Suprapubic skin (tissue), 4 donors: ENCODE measurements around the gene PPP1R9B. TPM values are rescaled to one million over a fixed set of nuclear protein-coding genes. Genes with fewer than 3 reads are reported as not detected.

Experiments
- DNase-seq, 2 donors: peaks; one replicate each; pipeline ENCODE4 v3.0.0-alpha.2; 2019; ENCODE audit warnings: low spot score in 2 of 2
- H3K27ac ChIP-seq: fragments of 200-600 bp; sonication (generic); one replicate; pipeline ENCODE4 v1.5.1; 2019
- H3K27me3 ChIP-seq: fragments of 200-600 bp; sonication (generic); one replicate; pipeline ENCODE4 v1.5.1; 2019
- H3K36me3 ChIP-seq: fragments of 200-600 bp; sonication (generic); one replicate; pipeline ENCODE4 v1.5.1; 2019
- H3K4me1 ChIP-seq: fragments of 200-600 bp; sonication (generic); one replicate; pipeline ENCODE4 v1.5.1; 2019
- H3K4me3 ChIP-seq: fragments of 200-600 bp; sonication (generic); one replicate; pipeline ENCODE4 v1.5.1; 2019; ENCODE audit warnings: mild to moderate bottlenecking
- H3K9me3 ChIP-seq: fragments of 200-600 bp; sonication (generic); one replicate; pipeline ENCODE4 v1.5.1; 2019
- EP300 ChIP-seq: sonication (generic); formaldehyde crosslinking; IDR thresholded peaks from one replicate; pipeline ENCODE4 v1.6.1; 2017; ENCODE audit warnings: antibody characterized with exemption
- POLR2A ChIP-seq, 2 donors: fragments of 450-650 bp; IDR thresholded peaks; one replicate each; pipeline ENCODE4 v1.6.1; 2017; ENCODE audit warnings: antibody characterized with exemption in 2 of 2, mild to moderate bottlenecking in 2 of 2, moderate library complexity in 2 of 2
- POLR2AphosphoS5 ChIP-seq, 3 donors: sonication (generic); formaldehyde crosslinking; IDR thresholded peaks; one replicate each; pipeline ENCODE4 v1.6.1; 2017; ENCODE audit warnings: antibody characterized with exemption in 3 of 3
- WGBS: methylation state at CpG from one replicate; pipeline ENCODE4 v1.1.5; 2018; 5-methylcytosine and 5-hydroxymethylcytosine counted together
- total RNA-seq, 4 donors: library from RNA; depleted of rRNA; stranded (reverse); fragments of >200 nt; gene quantifications; one replicate each; pipeline ENCODE4 v1.1.0, GENCODE V29; 2016
- TF ChIP-seq, protein P1 (sequence below), 2 donors: fragments of 200-600 bp in 1 of 2; fragments of 450-650 bp in 1 of 2; sonication (generic) in 1 of 2; IDR thresholded peaks; one replicate each; pipeline ENCODE4 v1.5.1; 2016 to 2019; ENCODE audit warnings: antibody characterized with exemption in 2 of 2, mild to moderate bottlenecking in 1 of 2, moderate library complexity in 1 of 2

The PPP1R9B gene
- total RNA-seq, 4 donors from 2014 or later = 21.5 to 26.2 (median 23.7) TPM

- H3K9me3 ChIP-seq = no peaks in the 10 kb centered on the region
- H3K4me1 ChIP-seq = peaks cover 79% of the 10 kb centered on the region
- no peak for TF ChIP-seq EP300
- TF ChIP-seq POLR2AphosphoS5 (IDR thresholded peaks at IDR 0.05) = no peak
- TF ChIP-seq POLR2A (IDR thresholded peaks at IDR 0.05) = no peak
- TF ChIP-seq, protein P1, sequence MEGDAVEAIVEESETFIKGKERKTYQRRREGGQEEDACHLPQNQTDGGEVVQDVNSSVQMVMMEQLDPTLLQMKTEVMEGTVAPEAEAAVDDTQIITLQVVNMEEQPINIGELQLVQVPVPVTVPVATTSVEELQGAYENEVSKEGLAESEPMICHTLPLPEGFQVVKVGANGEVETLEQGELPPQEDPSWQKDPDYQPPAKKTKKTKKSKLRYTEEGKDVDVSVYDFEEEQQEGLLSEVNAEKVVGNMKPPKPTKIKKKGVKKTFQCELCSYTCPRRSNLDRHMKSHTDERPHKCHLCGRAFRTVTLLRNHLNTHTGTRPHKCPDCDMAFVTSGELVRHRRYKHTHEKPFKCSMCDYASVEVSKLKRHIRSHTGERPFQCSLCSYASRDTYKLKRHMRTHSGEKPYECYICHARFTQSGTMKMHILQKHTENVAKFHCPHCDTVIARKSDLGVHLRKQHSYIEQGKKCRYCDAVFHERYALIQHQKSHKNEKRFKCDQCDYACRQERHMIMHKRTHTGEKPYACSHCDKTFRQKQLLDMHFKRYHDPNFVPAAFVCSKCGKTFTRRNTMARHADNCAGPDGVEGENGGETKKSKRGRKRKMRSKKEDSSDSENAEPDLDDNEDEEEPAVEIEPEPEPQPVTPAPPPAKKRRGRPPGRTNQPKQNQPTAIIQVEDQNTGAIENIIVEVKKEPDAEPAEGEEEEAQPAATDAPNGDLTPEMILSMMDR (IDR thresholded peaks at IDR 0.05) = no peak
- H3K27ac ChIP-seq = peak overlapping the region; percentile 86
- H3K36me3 ChIP-seq = peaks cover 24% of the 10 kb centered on the region
- no peaks in the 10 kb centered on the region for H3K27me3 ChIP-seq
- H3K4me3 ChIP-seq = peak overlapping the region; percentile 84
- DNase-seq = no peak
- 12% methylated on average over 5 of the region's 5 CpGs for whole genome bisulfite sequencing
Observed at GRCh38 chr17:50147841-50148225, 2.6 kb downstream of the PPP1R9B start.

- TF ChIP-seq EP300 (no peak), POLR2AphosphoS5 (IDR thresholded peaks at IDR 0.05) (no peak), POLR2A (IDR thresholded peaks at IDR 0.05) (no peak)
- TF ChIP-seq, protein P1 (IDR thresholded peaks at IDR 0.05) = no peak
- Histone ChIP-seq H3K36me3 (peaks cover 32% of the 10 kb centered on the region), H3K27ac (peak overlapping the region; percentile 86), H3K4me1 (peaks cover 71% of the 10 kb centered on the region), H3K9me3 (no peaks in the 10 kb centered on the region), H3K4me3 (peak overlapping the region; percentile 84), H3K27me3 (no peaks in the 10 kb centered on the region)
- no peak for DNase-seq
- WGBS = 22% methylated on average over 13 of the region's 15 CpGs
Observed at GRCh38 chr17:50146927-50147665, 3.4 kb downstream of the PPP1R9B start.

DNA sequence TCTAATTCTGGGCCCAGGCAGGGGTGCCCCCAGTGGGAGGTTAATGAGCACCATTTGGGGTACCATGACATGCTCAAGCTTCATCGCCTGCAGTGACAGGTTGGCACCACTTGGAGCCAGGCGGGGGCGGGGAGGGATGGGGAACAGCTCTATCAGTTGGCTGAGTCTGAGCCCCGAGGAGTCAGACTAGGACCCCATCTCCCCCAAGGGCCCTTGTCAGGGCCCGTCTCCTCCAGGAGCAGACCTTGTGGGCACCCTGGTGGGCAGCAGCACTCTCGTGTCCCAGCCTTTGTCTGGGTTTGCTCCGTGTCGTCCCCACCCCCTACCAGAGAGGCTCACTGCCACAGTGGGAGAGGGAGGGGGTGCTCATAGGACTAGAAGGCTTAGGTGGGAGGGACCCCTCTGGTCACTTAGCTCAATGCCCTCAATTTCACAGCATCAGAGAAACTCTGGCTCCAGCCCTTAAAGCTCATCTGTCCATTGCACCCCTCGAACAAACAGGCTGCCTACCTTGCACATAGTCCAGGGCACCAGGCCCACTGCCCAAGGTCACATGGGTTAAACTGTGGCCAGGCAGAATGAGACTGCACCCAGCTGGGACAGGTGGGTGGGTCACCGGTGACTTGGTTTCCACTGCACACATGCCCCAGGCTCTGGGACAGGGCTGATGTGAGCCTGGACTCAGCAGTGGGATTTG lies 4.1 kb downstream of the PPP1R9B start:
- TF ChIP-seq, protein P1 (IDR thresholded peaks at IDR 0.05) = peak in 1 of 2 donors; percentile 11
- TF ChIP-seq EP300 = no peak
- H3K27ac ChIP-seq = peak overlapping the region; percentile 86
- H3K27me3 ChIP-seq = no peaks in the 10 kb centered on the region
- H3K36me3 ChIP-seq = peaks cover 39% of the 10 kb centered on the region
- 44% methylated on average over 3 of the region's 10 CpGs for WGBS
- peak in 1 of 2 donors; percentile 67 for DNase-seq
- H3K9me3 ChIP-seq = no peaks in the 10 kb centered on the region
- peak overlapping the region; percentile 84 for H3K4me3 ChIP-seq
- peaks cover 64% of the 10 kb centered on the region for H3K4me1 ChIP-seq

- TF ChIP-seq, protein P1 (IDR thresholded peaks at IDR 0.05) = no peak
- TF ChIP-seq POLR2AphosphoS5 (IDR thresholded peaks at IDR 0.05) (no peak), EP300 (no peak), POLR2A (IDR thresholded peaks at IDR 0.05) (no peak)
- DNase-seq = peak in 1 of 2 donors; percentile 58
- Histone ChIP-seq H3K4me1 (peaks cover 62% of the 10 kb centered on the region), H3K27me3 (no peaks in the 10 kb centered on the region), H3K9me3 (no peaks in the 10 kb centered on the region), H3K36me3 (peaks cover 46% of the 10 kb centered on the region), H3K4me3 (no peak overlapping the region), H3K27ac (no peak overlapping the region)
- 63% methylated on average over 11 of the region's 11 CpGs for WGBS
Observed at GRCh38 chr17:50145532-50146229, 4.8 kb downstream of the PPP1R9B start.
